Testis (tissue), 3 donors: Measurements from ENCODE around the gene USP27X. TPM values are rescaled to one million over a fixed set of nuclear protein-coding genes. Genes with fewer than 3 reads are reported as not detected.

ENCODE experiments used
- DNase-seq: peaks from one replicate; pipeline ENCODE4 v3.0.0-alpha.2; 2019
- H3K27ac ChIP-seq, 2 donors: fragments of 200-600 bp; sonication (generic); one replicate each; pipeline ENCODE4 v1.5.1; 2019
- H3K27me3 ChIP-seq: fragments of 200-600 bp; sonication (generic); one replicate; pipeline ENCODE4 v1.5.1; 2019
- H3K36me3 ChIP-seq: fragments of 200-600 bp; sonication (generic); one replicate; pipeline ENCODE4 v1.5.1; 2017; ENCODE audit warnings: low read depth; ENCODE audit errors: missing control alignments
- H3K4me1 ChIP-seq: fragments of 200-600 bp; sonication (generic); one replicate; pipeline ENCODE4 v1.5.1; 2019
- H3K4me3 ChIP-seq, 2 donors: fragments of 200-600 bp; sonication (generic); one replicate each; pipeline ENCODE4 v1.5.1; 2017 to 2019
- H3K9me3 ChIP-seq: fragments of 200-600 bp; sonication (generic); one replicate; pipeline ENCODE4 v1.5.1; 2017
- CTCF ChIP-seq, 3 experiments: fragments of 450-650 bp in 2 of 3; fragments of 200-600 bp in 1 of 3; sonication (generic) in 1 of 3; IDR thresholded peaks; one replicate each; pipeline ENCODE4 v1.5.1; 2016 to 2019; ENCODE audit warnings: antibody characterized with exemption in 3 of 3, mild to moderate bottlenecking in 2 of 3, moderate library complexity in 1 of 3
- POLR2A ChIP-seq: fragments of 450-650 bp; IDR thresholded peaks from one replicate; pipeline ENCODE4 v1.6.1; 2017; ENCODE audit warnings: antibody characterized with exemption, mild to moderate bottlenecking, moderate library complexity
- WGBS, 2 donors: methylation state at CpG; one replicate each; pipeline ENCODE4 v1.1.5; 2018; 5-methylcytosine and 5-hydroxymethylcytosine counted together
- intact Hi-C: fragments of 100-400 bp; cut with DNase I; formaldehyde crosslinking; loops from one replicate; pipeline ENCODE4 v1.15.1; 2023; ENCODE audit warnings: low total_unique reads
- polyA plus RNA-seq: library from polyadenylated mRNA; stranded (reverse); fragments of 350-450 nt; fragmentation: Illumina TruSeq; extraction: RNeasy Lipid Tissue Mini Kit (QIAGEN cat#74804); gene quantifications from one replicate; pipeline ENCODE4 v1.2.3, GENCODE V29; 2014; ENCODE audit warnings: low read depth, low replicate concordance; ENCODE audit not compliant: insufficient read depth
- total RNA-seq, 2 donors: library from RNA; depleted of rRNA; stranded (reverse); fragments of >200 nt; gene quantifications; one replicate each; pipeline ENCODE4 v1.2.3, GENCODE V29; 2016

USP27X gene
- total and polyA plus RNA-seq, 3 donors from 2014 or later, result 2.4 to 4.3 (median 3.6) TPM

GRCh38 chrX:49844611-49845010 lies 34.7 kb upstream of the USP27X start:
- Histone ChIP-seq H3K36me3 (no peaks in the 10 kb centered on the region), H3K27ac (no peak overlapping the region), H3K4me1 (no peaks in the 10 kb centered on the region), H3K4me3 (no peak overlapping the region), H3K27me3 (no peaks in the 10 kb centered on the region), H3K9me3 (no peaks in the 10 kb centered on the region)
- intact Hi-C loops, result no loop called here
- 77 to 85% methylated on average over 8 of the region's 8 CpGs for WGBS, 2 donors
- no peak for TF ChIP-seq POLR2A
- DNase-seq, result no peak

- Histone ChIP-seq H3K4me3 (no peak overlapping the region), H3K27ac (no peak overlapping the region), H3K36me3 (no peaks in the 10 kb centered on the region), H3K27me3 (no peaks in the 10 kb centered on the region), H3K4me1 (no peaks in the 10 kb centered on the region), H3K9me3 (no peaks in the 10 kb centered on the region)
- WGBS, 2 donors, result 81 to 91% methylated on average over 4 of the region's 4 CpGs
- intact Hi-C loops, result no loop called here
- TF ChIP-seq POLR2A (no peak), CTCF (IDR thresholded peaks at IDR 0.05) (no peak)
- no peak for DNase-seq
These were observed 33.4 kb upstream of the USP27X start for GRCh38 chrX:49845701-49846403.

DNA sequence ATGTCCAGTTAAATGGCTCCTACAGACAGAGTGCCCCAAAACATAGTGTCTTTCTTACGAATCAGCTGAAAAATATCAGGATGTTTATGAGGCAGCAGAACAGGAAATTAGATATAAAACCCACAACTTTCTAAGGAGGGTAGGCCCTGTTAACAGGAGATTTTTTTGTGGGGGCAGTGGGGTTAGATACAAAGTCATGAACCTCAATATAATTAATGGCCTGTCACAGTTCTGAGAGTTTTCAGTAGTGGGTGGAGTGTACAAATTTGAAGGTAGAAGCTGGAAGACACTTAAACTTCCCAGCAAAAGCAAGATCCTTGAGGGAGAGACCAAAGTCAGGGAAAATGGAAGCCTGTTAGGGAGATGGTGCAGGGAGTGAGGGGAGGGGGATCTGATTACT lies 32.8 kb upstream of the USP27X start:
- H3K27me3 ChIP-seq, result no peaks in the 10 kb centered on the region
- H3K27ac ChIP-seq, result no peak overlapping the region
- WGBS, 2 donors, result 91 to 100% methylated on average over 1 of the region's 1 CpG
- H3K4me1 ChIP-seq, result no peaks in the 10 kb centered on the region
- no peaks in the 10 kb centered on the region for H3K36me3 ChIP-seq
- TF ChIP-seq POLR2A, result no peak
- no peak overlapping the region for H3K4me3 ChIP-seq
- no peak for DNase-seq
- no peaks in the 10 kb centered on the region for H3K9me3 ChIP-seq
- intact Hi-C loops, result no loop called here

DNA sequence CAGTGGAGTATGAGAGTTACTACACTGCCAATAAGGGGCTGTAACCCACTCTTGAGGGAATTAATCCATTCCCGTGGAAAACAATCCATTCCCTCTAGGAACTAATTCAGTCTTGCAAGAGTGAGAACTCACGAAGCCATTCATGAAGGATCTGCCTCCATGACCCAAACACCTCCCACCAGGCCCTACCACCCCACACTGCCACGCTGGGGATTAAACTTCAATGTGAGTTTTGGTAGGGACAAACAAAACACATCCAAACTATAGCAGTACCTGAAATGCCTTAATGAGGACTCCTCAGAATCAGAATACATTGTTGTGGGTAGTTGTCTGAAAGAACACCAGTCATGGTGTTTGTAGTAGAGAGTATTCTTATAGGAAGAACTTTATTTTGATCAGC lies 31.0 kb upstream of the USP27X start:
- Histone ChIP-seq H3K4me3 (no peak overlapping the region), H3K4me1 (no peaks in the 10 kb centered on the region), H3K9me3 (no peaks in the 10 kb centered on the region), H3K27me3 (no peaks in the 10 kb centered on the region), H3K36me3 (no peaks in the 10 kb centered on the region), H3K27ac (no peak overlapping the region)
- intact Hi-C loops, result no loop called here
- WGBS, 2 donors, result 83 to 91% methylated on average over 2 to 3 of the region's 3 CpGs
- no peak for TF ChIP-seq POLR2A
- DNase-seq, result no peak

- Histone ChIP-seq H3K9me3 (no peaks in the 10 kb centered on the region), H3K4me3 (no peak overlapping the region), H3K27ac (no peak overlapping the region), H3K27me3 (no peaks in the 10 kb centered on the region), H3K36me3 (no peaks in the 10 kb centered on the region), H3K4me1 (no peaks in the 10 kb centered on the region)
- DNase-seq, result no peak
- WGBS, 2 donors, result 45 to 88% methylated on average over 1 of the region's 1 CpG
- TF ChIP-seq POLR2A, result no peak
- TF ChIP-seq CTCF (IDR thresholded peaks at IDR 0.05), result no peak
- intact Hi-C loops, result no loop called here
These were observed 29.3 kb upstream of the USP27X start for GRCh38 chrX:49850028-49850427.

DNA sequence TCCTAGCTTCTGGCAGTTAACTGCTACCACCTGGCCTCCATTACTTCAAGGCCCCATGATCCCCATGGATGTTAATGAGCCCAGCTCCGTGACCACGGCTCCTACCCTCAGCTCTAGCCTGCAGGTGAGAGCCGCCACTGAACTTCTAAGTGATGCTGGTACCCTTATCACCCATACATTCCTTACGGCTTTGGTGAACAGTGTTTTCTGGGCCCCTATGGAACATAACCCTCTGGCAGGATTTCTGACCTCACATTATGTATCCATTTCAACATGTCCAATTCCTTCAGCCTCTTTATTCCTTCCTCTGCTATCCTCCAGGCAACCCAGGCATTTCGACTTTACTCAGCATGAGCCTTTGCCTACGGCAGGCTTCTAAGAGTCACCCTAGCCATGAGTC lies 25.6 kb upstream of the USP27X start:
- Histone ChIP-seq H3K27me3 (no peaks in the 10 kb centered on the region), H3K27ac (no peak overlapping the region), H3K4me1 (no peaks in the 10 kb centered on the region), H3K36me3 (no peaks in the 10 kb centered on the region), H3K4me3 (no peak overlapping the region), H3K9me3 (no peaks in the 10 kb centered on the region)
- DNase-seq, result no peak
- intact Hi-C loops, result no loop called here
- TF ChIP-seq POLR2A (no peak), CTCF (IDR thresholded peaks at IDR 0.05) (no peak)
- 88 to 94% methylated on average over 5 to 6 of the region's 6 CpGs for WGBS, 2 donors
